Activated CD4-positive, CD25-positive, alpha-beta regulatory T cell treated with anti-CD3 and anti-CD28 coated beads, Interleukin-2, amount 50 U/mL, for 24 hours (primary cell): ENCODE measurements around the gene CST2.
"Not testable (repeated sequence)": the region's sequence is repeated elsewhere in the genome, so short reads cannot be mapped to it uniquely, and the experiment has no call there.

Experiments used
- ATAC-seq, 2 donors: fragments of 150-1000 bp; cut with Tn5 transposase; one replicate each; pipeline ENCODE4 v1.10.0; 2021; ENCODE audit warnings: mild to moderate bottlenecking in 1 of 2, moderate library complexity in 1 of 2

The CST2 gene, protein sequence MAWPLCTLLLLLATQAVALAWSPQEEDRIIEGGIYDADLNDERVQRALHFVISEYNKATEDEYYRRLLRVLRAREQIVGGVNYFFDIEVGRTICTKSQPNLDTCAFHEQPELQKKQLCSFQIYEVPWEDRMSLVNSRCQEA

DNA sequence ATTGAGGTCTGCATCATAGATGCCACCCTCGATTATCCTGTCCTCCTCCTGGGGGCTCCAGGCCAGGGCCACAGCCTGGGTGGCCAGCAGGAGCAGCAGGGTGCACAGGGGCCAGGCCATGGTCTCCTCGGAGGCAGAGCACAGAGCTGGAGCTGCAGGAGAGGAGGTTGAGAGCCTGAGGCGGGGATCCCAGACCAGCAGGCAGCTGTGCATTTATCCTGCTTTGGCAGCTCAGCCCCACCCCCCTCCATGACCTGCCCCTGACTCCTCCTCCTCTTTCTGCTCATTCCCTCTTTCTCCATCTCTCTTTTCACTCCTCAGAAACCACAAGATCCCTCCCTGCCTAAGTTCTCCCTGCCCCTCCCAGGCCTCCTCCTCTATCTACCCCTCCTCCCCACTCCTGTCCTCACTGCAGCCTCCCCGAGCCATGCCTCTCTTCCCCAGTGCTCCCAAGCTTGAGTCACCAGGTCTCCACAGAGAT lies at the start of gene CST2:
CST2 (minus strand) TSS at position 189 of the 481 bp plus-strand sequence; CDS start at position 120, 69 bp downstream.
- no peak for ATAC-seq

DNA sequence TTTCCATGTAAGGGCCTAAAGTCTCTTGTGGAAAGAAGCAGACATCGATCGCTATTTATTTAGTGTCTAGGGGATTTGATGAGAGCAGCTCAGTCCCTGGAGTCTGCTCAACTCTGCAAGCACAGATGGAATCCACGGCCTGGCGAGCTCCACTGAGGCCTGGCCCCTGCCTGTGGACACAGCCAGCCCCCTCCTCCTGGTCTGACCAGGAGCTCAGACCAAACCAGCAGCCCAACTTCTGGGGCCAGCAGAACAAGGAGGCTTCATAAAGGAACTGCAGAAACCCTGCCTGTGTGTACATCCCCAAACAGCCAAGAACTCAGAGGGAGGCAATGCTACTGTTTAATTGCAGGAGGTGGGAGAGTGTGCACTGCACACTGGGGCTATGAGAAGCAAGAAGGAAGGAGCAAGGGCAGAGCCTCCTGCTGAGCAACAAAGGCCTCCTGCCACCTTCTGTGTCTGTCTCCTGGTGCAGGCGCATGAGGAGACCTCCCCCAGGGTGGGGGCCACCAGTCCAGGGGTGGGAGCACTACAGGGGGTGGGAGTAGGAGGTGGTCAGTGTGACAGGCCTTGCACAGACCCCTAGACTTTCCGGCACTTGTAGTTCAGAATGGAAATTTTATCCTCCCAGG lies 49.2 kb upstream of the CST2 start:
- ATAC-seq: no peak

DNA sequence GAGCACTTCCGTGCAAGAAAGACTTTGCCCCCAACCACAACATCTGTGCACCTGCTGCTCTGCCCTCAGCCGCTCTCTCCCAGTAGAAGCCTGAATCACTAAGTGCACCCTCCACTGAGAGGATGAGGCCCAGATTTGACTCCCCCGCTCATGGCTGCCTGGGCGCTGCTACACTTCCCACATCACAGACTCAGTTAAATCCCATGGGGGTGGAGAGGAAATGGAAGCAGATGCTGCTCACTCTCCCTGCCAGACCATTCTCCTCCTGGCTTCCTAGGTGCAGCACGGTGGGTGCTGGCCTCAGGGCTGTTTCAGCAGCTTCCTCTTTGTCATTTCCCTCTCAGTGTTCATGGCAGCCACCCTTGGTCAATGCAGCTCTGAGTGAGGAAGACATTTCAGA lies 48.2 kb upstream of the CST2 start:
- ATAC-seq: no peak

DNA sequence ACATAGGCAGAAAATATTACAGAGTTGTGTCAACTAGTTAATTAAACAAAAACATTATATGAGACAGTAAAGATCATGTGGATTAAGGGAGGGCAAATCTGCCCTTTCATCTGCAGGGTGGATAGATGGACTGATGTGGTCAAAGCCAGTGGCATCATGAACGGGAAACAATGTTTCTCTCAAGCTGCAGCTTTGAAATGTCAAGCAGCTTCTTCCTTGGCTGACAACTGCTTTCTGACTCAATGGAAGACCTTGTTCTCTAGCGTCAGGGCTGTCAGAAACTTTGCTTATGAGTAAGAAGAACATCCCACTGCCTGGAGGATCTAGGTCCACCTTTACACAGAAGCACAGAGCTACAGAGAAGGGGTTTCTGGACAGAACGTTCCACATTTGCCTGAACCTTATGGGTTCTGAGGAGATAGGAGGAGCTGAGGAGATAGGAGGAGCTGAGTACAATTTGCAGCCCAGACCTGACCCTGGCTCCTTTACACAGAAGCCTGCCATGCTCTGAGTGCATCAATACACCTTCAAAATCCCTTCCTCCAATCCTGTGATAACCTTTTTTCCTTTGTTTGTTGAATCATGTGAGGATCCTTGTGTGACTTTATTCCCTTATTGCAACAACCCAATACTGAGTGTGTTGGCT lies 47.0 kb upstream of the CST2 start:
- ATAC-seq: no peak

DNA sequence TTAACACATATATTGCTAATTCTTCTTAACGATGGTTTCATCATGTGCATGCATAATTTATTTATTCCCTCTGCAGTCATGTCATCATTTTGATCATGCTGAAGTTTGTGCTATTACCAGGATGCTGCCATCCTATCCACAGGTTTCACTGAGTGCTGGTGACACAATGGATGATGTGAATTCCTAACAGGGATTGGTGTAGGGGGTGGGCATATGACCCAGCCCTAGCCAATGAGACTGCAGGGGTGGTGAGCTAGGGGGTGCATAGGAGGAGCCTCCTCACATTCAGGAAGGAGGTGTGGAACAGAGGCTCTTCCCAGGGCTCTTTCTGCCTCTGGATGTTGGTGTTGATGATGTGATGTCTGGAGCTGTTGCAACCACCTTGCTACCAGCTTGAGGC lies 45.5 kb upstream of the CST2 start:
- ATAC-seq: no peak

DNA sequence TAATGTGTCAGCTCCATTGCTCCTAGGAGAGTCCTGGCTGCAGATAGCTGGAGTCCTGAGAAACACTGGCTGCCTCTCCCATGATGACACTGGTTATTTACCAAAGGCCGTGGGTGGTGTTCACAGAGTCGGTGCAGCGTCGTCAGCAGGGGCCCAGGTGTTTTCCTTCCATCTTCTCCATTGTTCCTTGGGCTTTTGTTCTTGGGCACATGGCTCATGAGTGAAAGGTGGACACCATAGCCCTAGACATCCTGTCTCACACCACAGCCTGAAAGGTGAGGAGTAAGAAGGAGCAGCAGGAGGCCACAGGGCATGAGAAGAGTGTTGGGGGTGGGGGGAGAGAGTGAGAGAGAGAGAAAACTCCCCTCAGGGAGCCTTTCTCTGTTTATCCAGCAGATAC lies 43.9 kb upstream of the CST2 start:
- no peak for ATAC-seq

DNA sequence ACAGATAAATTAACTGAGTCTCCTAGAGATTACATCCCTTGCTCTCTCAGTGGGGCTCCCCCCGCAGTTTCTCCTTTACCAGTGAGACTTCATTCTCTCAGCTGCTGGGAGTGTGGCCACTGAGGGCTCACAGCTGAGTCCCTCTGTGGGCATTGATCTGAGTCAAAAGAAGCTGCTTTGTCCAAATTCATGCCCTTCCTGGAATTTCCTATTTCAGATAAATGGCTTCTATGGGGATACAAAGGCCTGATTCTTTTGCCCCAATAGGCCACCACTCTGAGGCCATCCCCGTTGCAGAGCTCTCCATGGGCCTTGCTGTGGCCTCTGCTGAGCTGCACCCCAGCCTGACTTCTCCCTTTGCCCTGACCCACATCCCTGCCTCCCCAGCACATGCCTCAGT lies 43.0 kb upstream of the CST2 start:
- ATAC-seq: no peak

DNA sequence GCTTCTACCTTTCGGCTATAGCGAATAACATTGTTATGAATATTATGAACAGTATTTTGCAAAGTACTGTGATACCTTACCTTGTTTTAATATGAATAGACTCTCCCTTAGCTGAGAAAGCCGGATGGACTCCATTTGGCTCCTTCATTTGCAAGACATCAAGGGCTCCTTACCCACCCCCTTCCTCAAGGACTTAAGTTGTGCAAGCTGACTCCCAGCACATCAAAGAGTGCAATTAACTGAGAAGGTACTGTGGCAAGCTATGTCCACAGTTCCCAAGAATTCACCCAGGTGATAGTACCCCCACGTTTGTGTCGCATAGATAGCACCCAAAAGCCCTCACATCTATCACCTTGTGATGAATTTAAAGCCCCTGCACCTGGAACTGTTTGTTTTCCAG lies 41.8 kb upstream of the CST2 start:
- no peak for ATAC-seq

DNA sequence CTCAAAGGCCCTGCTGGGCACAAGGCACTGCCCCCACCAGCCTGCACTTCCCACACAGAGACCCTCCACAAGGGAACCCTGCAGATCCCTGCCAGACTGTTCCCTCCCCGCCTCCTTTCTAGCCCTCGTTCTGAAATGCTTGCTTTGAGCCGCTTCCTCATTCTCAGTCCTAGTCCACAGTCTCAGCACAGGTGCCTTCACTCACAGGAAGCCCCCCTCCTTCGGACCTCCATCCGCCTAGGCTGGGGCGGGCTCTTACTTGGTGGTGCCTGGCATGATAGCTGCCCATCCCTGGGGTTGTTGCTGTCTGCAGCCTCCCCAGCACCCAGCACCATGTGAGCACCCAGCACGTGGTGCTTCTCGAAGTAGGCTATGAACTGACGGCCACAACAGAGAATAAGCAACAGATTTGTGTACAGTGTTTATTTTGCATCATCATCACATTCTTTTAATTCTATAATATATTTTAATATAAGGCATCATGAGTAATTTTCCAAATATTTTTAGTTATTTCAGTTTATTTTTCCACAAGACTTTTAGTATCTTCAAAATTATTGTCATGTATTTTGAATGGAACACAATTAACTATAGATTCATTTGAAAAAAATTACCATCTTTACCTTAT lies 40.7 kb upstream of the CST2 start:
- ATAC-seq: no peak

DNA sequence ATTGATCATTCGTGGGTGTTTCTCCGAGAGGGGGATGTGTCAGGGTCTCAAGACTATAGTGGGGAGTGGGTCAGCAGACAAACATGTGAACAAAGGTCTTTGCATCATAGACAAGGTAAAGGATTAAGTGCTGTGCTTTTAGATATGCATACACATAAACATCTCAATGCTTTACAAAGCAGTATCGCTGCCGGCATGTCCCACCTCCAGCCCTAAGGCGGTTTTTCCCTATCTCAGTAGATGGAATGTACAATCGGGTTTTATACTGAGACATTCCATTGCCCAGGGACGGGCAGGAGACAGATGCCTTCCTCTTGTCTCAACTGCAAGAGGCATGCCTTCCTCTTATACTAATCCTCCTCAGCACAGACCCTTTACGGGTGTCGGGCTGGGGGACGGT lies 34.2 kb upstream of the CST2 start:
- ATAC-seq: not testable (repeated sequence)

DNA sequence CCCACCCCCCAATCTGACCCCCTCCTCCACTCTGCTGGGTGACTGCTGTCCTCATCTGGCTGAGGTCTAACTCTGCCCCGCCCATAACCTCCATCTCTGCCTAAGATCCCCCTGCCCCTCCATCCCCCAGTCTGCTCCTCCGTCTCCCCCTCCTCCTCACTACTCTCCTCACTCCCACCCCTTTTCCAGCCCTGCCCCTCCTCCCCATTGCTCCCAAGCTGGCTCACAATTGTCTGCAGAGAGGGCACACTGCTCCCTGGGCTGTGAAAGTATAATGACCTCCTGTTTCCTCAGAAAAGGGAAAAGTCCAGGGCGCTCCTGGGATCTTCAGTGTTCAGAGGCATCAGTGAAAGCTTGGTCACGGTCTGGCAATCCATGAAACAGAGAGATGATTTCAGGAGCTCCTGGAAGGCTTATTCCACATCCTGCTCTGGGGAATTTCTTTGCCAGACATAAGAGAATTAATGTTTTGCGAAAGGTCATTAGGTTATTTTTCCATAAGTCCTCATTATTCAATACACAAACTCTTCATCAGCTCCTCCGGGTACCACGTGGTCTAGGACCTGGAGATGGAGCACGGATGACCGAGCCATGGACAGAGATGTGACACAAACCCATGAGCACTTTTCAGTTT lies 31.6 kb upstream of the CST2 start:
- ATAC-seq: no peak

DNA sequence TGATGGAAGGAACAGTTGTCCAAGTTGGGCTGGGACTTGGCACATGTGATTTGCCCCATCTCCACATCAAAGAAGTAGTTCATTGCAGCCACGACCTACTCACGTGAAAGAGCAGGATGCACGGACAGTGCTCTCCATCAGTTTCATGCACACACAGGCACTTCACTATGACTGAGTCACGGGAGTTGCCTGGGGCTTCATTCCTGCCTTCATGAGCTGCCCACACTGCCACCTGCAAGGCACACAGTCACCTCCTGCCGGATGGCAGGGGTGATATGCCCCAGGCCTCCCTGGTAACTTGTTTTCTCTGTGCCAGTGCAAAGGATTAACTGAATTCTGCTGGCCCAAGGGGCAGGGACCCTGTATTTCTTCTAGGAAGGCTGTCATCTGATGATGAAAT lies 30.2 kb upstream of the CST2 start:
- no peak for ATAC-seq

DNA sequence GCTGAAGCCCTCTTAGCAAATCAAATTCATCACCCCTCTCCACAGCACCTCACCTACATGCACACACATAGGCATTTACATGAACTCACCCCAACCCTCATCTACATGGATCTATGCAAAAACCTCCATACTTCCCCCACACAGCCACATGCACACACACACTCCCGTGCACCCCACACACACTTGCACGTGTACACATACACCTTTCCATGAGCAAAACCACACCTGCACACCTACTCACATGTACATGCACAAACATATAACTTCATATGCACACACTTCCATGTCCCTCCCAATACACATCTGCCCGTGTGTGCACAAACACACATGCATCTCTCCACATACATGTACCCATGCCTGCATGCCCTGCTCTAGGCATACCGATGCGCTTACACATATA lies 29.7 kb upstream of the CST2 start:
- ATAC-seq: no peak

DNA sequence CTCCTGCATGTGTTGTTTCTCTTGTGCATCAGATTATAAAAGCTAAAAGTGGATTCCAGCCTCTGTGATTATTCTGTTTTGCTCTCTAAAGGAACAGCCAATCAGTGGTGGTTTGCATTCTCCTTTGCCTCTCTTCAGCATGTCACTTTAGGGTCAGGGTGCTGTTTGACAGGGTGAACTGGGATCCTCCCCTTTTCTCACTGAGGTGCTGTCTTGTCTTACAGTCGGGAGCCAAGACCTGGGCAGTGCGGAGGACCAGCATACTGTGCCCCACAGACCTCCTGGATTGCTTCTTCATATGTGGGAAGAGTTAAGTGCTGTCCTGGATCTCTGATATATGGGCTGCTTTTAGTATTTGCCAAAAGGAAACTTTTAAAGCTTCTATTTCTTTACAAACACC lies 15.2 kb upstream of the CST2 start:
- ATAC-seq: no peak

DNA sequence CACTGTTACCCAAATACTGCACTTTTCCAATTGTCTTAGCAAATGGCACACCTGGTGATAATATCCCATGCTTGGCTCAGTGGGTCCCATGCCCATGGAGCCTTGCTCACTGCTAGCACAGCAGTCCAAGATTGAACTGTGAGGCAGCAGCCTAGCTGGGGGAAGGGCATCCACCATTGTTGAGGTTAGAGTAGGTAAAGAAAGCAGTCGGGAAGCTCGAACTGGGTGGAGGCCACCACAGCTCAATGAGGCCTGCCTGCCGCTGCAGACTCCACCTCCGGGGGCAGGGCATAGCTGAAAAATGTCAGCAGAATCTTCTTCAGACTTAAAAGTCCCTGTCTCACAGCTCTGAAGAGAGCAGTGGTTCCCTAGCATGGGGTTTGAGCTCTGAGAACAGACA lies 9.2 kb upstream of the CST2 start:
- no peak for ATAC-seq

DNA sequence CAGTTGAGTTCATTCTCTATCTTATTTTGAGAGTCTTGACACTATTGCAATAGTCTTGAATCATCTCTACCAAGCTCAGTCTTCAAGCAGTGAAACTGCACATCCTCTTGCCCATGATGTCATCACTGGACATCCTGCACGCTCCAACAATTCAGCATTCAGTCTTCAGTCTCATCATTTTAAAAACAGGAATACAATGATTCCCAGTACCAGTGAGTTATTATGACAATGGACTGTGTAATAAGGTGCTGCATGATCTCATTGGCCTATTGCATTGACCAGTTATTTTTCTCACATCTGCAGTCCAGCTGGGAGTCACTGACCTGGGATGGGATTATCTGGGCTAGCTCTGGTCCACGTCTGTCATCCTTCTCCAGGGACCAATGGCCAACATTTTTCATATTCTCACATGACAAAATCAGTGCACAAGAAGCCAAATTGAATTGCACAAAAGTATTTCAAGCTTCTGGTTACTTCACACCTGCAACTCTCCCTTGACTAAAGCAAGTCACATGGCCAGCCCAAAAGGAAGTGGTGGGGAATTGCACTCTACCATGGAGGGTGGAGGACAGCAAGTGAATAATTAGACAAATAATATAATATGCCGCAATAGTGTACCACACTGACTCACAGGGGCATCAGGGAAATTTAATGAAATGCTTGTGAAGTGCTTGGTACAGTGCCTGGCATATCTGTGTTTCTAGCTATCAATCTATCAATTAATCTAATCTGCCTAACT lies 6.4 kb upstream of the CST2 start:
- no peak for ATAC-seq

DNA sequence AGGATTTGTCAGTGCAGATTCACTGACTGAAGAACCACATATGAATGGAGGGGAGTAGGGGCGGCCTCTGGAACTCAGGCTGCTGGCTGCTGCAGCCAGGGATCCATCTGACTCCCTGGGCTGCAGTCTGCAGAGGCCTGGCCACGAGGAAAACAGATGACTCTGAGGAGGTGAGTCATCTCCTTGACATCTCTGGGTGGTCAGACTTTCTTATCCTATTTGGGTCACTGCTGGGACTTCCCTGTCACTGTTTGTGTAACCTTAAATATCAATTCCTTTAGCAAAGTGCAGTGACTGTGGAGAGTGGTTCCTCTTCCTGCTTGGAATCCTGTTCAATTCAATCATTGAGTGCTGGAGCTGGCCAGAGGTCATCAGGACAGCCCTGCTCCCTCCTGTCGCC lies 5.4 kb upstream of the CST2 start:
- not testable (repeated sequence) for ATAC-seq

DNA sequence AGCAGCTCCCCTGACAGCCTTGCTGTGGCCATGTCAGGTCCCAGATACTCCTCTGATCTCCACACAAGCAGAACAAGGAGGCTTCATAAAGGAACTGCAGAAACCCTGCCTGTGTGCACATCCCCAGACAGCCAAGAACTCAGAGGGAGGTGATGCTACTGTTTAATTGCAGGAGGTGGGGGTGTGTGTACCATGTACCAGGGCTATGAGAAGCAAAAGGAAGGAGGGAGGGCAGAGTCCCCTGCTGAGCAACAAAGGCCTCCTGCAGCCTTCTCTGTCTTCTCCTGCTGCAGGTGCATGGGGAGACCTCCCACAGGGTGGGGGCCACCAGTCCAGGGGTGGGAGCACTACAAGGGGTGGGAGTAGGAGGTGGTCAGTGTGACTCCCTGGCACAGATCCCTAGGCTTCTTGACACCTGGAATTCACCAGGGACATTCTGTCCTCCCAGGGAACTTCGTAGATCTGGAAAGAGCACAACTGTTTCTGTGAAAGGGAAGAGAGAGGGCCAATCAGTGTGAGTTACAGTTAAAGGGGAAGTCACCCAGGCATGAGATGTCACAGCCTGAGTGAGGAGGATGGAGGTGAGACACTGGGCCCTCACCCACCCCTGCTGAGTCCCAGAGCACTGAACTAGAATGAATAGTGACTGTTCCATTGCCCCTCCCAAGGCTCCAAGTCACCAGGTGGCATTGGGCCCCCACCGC lies 2.8 kb downstream of the CST2 start:
- no peak for ATAC-seq

DNA sequence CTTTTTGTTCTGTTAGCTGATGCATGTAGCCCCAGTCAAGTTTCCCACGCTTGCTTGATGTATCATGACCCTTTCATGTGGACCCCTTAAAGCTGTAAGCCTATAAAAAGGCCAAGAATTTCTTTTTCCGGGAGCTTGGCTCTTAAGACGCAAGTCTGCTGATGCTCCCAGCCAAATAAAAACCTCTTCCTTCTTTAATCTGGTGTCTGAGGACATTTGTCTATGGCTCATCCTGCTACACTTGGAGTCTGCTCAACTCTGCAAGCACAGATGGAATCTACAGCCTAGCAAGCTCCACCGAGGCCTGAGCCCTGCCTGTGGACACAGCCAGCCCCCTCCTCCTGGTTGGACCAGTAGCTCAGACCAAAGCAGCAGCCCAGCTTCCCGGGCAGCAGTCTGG lies 3.4 kb downstream of the CST2 start:
- no peak for ATAC-seq

DNA sequence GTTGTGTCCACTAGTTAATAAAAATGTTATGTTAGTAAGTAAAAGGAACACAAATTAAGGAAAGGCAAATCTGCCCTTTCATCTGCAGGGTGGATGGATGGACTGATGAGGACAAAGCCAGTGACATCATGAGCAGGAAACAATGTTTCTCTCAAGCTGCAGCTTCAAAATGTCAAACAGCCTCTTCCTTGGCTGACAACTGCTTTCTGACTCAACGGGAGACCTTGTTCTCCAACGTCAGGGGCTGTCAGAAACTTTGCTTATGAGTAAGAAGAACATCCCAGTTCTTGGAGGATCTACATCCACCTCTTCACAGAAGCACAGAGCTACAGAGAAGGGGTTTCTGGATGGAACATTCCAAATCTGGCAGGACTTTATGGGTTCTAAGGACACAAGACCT lies 6.0 kb downstream of the CST2 start:
- no peak for ATAC-seq

DNA sequence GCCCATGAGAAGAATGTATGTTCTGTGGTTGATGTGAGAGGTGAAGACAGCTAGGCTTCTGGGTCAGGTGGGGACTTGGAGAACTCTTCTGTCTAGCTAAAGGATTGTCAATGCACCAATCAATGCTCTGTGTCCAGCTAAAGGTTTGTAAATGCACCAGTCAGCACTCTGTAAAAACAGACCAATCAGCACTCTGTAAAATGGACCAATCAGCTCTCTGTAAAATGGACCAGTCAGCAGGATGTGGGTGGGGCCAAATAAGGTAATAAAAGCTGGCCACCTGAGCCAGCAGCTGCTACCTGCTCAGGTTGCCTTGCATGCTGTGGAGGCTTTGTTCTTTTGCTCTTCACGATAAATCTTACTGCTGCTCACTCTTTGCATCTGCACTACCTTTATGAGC lies 15.0 kb downstream of the CST2 start:
- not testable (repeated sequence) for ATAC-seq

DNA sequence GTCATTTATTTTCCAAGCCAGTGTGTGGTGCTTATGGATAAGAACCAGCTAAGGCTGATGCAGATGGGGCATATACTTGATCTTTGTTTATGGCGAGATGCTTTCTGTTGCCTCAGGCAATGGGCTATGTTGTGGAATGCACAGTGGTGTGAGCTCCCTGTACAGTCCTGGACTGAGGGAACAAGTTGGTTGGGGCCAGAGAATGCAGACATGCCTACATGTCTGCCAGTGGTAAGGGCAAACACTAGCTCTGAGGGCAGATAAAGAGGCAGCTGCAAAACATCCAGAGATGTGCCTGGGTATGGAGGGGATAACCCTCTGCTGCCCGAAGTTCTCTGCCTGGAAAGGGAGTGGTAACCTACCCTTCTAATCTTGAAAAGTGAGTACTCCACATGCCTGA lies 16.2 kb downstream of the CST2 start:
- ATAC-seq: not testable (repeated sequence)
